H9 (cell line): ENCODE data around the gene NOS1AP. TPM values are rescaled to one million over a fixed set of nuclear protein-coding genes. Genes with fewer than 3 reads are reported as not detected.
A peak's percentile ranks its signal among the peaks of the same experiment; 100 is the strongest.

ENCODE experiments used
- DNase-seq: peaks from one replicate; pipeline ENCODE4 v3.0.0-alpha.2; 2017
- H2AFZ ChIP-seq: one replicate; pipeline ENCODE4 v1.6.1; 2013; ENCODE audit warnings: mild to moderate bottlenecking, low read length, control low read depth, moderate library complexity
- H2AK5ac ChIP-seq: 2 replicates; pipeline ENCODE4 v1.6.1; 2013; ENCODE audit warnings: low read length, control low read depth, mixed read lengths; ENCODE audit not compliant: insufficient read length
- H2BK120ac ChIP-seq: one replicate; pipeline ENCODE4 v1.6.1; 2013; ENCODE audit warnings: low read depth, mild to moderate bottlenecking, low read length, control low read depth, inconsistent platforms; ENCODE audit not compliant: poor library complexity, severe bottlenecking
- H2BK12ac ChIP-seq: 2 replicates; pipeline ENCODE4 v1.6.1; 2013; ENCODE audit warnings: low read length, control low read depth, mixed read lengths, low read depth; ENCODE audit not compliant: insufficient read length
- H2BK15ac ChIP-seq: 2 replicates; pipeline ENCODE4 v1.6.1; 2013; ENCODE audit warnings: low read depth, low read length, control low read depth
- H2BK20ac ChIP-seq: one replicate; pipeline ENCODE4 v1.6.1; 2013; ENCODE audit warnings: low read depth, mild to moderate bottlenecking, low read length, control low read depth, inconsistent platforms; ENCODE audit not compliant: poor library complexity, severe bottlenecking
- H2BK5ac ChIP-seq: 2 replicates; pipeline ENCODE4 v1.6.1; 2013; ENCODE audit warnings: low read length, control low read depth, mixed read lengths; ENCODE audit not compliant: insufficient read length
- H3K14ac ChIP-seq: 2 replicates; pipeline ENCODE4 v1.6.1; 2013; ENCODE audit warnings: low read length, control low read depth; ENCODE audit not compliant: insufficient read depth
- H3K18ac ChIP-seq: 2 replicates; pipeline ENCODE4 v1.6.1; 2013; ENCODE audit warnings: low read depth, mild to moderate bottlenecking, mixed read lengths, low read length, control low read depth; ENCODE audit not compliant: insufficient read length
- H3K23ac ChIP-seq: 2 replicates; pipeline ENCODE4 v1.6.1; 2013; ENCODE audit warnings: low read length, control low read depth, mixed read lengths, low read depth; ENCODE audit not compliant: insufficient read length
- H3K23me2 ChIP-seq: 2 replicates; pipeline ENCODE4 v1.6.1; 2013; ENCODE audit warnings: low read depth, mild to moderate bottlenecking, mixed read lengths, low read length, control low read depth; ENCODE audit not compliant: insufficient read length, poor library complexity, severe bottlenecking
- H3K27ac ChIP-seq: 2 replicates; pipeline ENCODE4 v1.5.1; 2013; ENCODE audit warnings: low read length, control low read depth, mixed read lengths, low read depth; ENCODE audit not compliant: insufficient read length
- H3K27me3 ChIP-seq: 2 replicates; pipeline ENCODE4 v1.6.1; 2013; ENCODE audit warnings: low read length, control low read depth, inconsistent platforms; ENCODE audit not compliant: insufficient read depth
- H3K4ac ChIP-seq: 2 replicates; pipeline ENCODE4 v1.6.1; 2013; ENCODE audit warnings: low read depth, mild to moderate bottlenecking, control low read depth, inconsistent platforms, low read length, moderate library complexity
- H3K4me1 ChIP-seq: 2 replicates; pipeline ENCODE4 v1.6.1; 2013; ENCODE audit warnings: low read length, control low read depth, inconsistent platforms; ENCODE audit not compliant: insufficient read depth
- H3K4me2 ChIP-seq: 2 replicates; pipeline ENCODE4 v1.6.1; 2013; ENCODE audit warnings: low read length, control low read depth, mixed read lengths; ENCODE audit not compliant: insufficient read length, insufficient read depth
- H3K56ac ChIP-seq: 2 replicates; pipeline ENCODE4 v1.6.1; 2013; ENCODE audit warnings: low read depth, mild to moderate bottlenecking, mixed read lengths, low read length, control low read depth; ENCODE audit not compliant: insufficient read length
- H3K79me1 ChIP-seq: 2 replicates; pipeline ENCODE4 v1.6.1; 2013; ENCODE audit warnings: low read depth, mild to moderate bottlenecking, moderate library complexity, low read length, control low read depth, inconsistent platforms; ENCODE audit not compliant: insufficient read depth, poor library complexity, severe bottlenecking
- H3K79me2 ChIP-seq: 2 replicates; pipeline ENCODE4 v1.6.1; 2013; ENCODE audit warnings: low read length, control low read depth, inconsistent platforms; ENCODE audit not compliant: insufficient read depth
- H3K9ac ChIP-seq: 2 replicates; pipeline ENCODE4 v1.6.1; 2013; ENCODE audit warnings: low read length, control low read depth, mixed read lengths; ENCODE audit not compliant: insufficient read length; ENCODE audit errors: extremely low read depth
- H3K9me3 ChIP-seq: one replicate; pipeline ENCODE4 v1.6.1; 2013; ENCODE audit warnings: low read depth, low read length, inconsistent platforms; ENCODE audit not compliant: control insufficient read depth
- H3T11ph ChIP-seq: one replicate; pipeline ENCODE4 v1.6.1; 2013; ENCODE audit warnings: mild to moderate bottlenecking, low read length, control low read depth, inconsistent platforms
- H4K20me1 ChIP-seq: one replicate; pipeline ENCODE4 v1.6.1; 2013; ENCODE audit not compliant: control insufficient read depth, insufficient read length, insufficient read depth
- H4K5ac ChIP-seq: 2 replicates; pipeline ENCODE4 v1.6.1; 2013; ENCODE audit warnings: low read depth, mild to moderate bottlenecking, mixed read lengths, low read length, control low read depth; ENCODE audit not compliant: insufficient read length
- H4K8ac ChIP-seq: replicated peaks from 2 replicates; pipeline ENCODE4 v1.6.1; 2013; ENCODE audit warnings: low read length, control low read depth, mixed read lengths, low read depth; ENCODE audit not compliant: insufficient read length
- H4K91ac ChIP-seq: 2 replicates; pipeline ENCODE4 v1.6.1; 2013; ENCODE audit warnings: low read depth, mild to moderate bottlenecking, moderate library complexity, mixed read lengths, low read length, control low read depth; ENCODE audit not compliant: insufficient read length
- H3K27ac Mint-ChIP-seq, 3 experiments: 2 replicates in 2 of 3; 3 replicates in 1 of 3; pipeline ENCODE4 v1.8.0; 2020 to 2021; ENCODE audit warnings: mixed read lengths in 3 of 3, mild to moderate bottlenecking in 1 of 3, moderate library complexity in 1 of 3
- H3K27me3 Mint-ChIP-seq: 2 replicates; pipeline ENCODE4 v1.8.0; 2021; ENCODE audit warnings: low read depth, mild to moderate bottlenecking, moderate library complexity, mixed read lengths
- H3K36me3 Mint-ChIP-seq, 3 experiments: 2 replicates in 2 of 3; 3 replicates in 1 of 3; pipeline ENCODE4 v1.8.0; 2020 to 2021; ENCODE audit warnings: low read depth in 3 of 3, mixed read lengths in 3 of 3; ENCODE audit not compliant: insufficient read depth in 1 of 3
- H3K4me1 Mint-ChIP-seq, 2 experiments: 2 replicates each; pipeline ENCODE4 v1.8.0; 2020; ENCODE audit warnings: mixed read lengths in 2 of 2
- H3K4me3 Mint-ChIP-seq, 2 experiments: 2 replicates in 1 of 2; 3 replicates in 1 of 2; pipeline ENCODE4 v1.8.0; 2020 to 2021; ENCODE audit warnings: mild to moderate bottlenecking in 2 of 2, mixed read lengths in 2 of 2, moderate library complexity in 1 of 2
- H3K9me3 Mint-ChIP-seq, 2 experiments: 2 replicates in 1 of 2; 3 replicates in 1 of 2; pipeline ENCODE4 v1.8.0; 2020; ENCODE audit warnings: mild to moderate bottlenecking in 2 of 2, mixed read lengths in 2 of 2, moderate library complexity in 1 of 2
- WGBS: extraction: QIAGEN DNeasy Blood & Tissue Kit; methylation state at CpG from one replicate; pipeline ENCODE4 v1.1.7; 2013; ENCODE audit warnings: missing lambda C conversion rate, low lambda C conversion rate, mixed read lengths; ENCODE audit not compliant: insufficient read length; ENCODE audit errors: extremely low coverage; 5-methylcytosine and 5-hydroxymethylcytosine counted together
- total RNA-seq: library from RNA; stranded (reverse); gene quantifications from 2 replicates; pipeline ENCODE4 v1.2.1, GENCODE V29; 2021
- TF ChIP-seq, protein P1 (sequence below): fragments of 200-600 bp; sonication (generic); conservative IDR thresholded peaks from 3 replicates; pipeline ENCODE4 v1.8.0; 2021; ENCODE audit warnings: antibody characterized with exemption, mild to moderate bottlenecking

Gene NOS1AP
- total RNA-seq, 1 experiment from 2014 or later: 8.4 TPM

GRCh38 chr1:162270016-162270770 is 200.7 kb downstream of the NOS1AP start:
- Histone ChIP-seq H3K79me1 (no peaks in the 10 kb centered on the region), H3T11ph (no peak overlapping the region), H2BK120ac (no peak overlapping the region), H3K14ac (no peak overlapping the region), H3K4me1 (no peaks in the 10 kb centered on the region), H2BK20ac (peak overlapping the region; percentile 26), H2BK12ac (no peak overlapping the region), H2BK15ac (no peak overlapping the region), H3K27me3 (no peaks in the 10 kb centered on the region), H3K4ac (no peak overlapping the region), H3K23ac (no peak overlapping the region), H3K9ac (no peak overlapping the region), H4K5ac (no peak overlapping the region), H3K56ac (no peak overlapping the region), H3K23me2 (no peaks in the 10 kb centered on the region), H4K91ac (no peak overlapping the region), H4K8ac (no peak overlapping the region), H3K4me2 (no peak overlapping the region), H2AK5ac (no peak overlapping the region), H3K18ac (no peak overlapping the region), H2AFZ (no peak overlapping the region), H4K20me1 (no peaks in the 10 kb centered on the region), H3K79me2 (no peaks in the 10 kb centered on the region), H2BK5ac (no peak overlapping the region), H3K27ac (no peak overlapping the region), H3K9me3 (no peaks in the 10 kb centered on the region)
- TF ChIP-seq, protein P1, sequence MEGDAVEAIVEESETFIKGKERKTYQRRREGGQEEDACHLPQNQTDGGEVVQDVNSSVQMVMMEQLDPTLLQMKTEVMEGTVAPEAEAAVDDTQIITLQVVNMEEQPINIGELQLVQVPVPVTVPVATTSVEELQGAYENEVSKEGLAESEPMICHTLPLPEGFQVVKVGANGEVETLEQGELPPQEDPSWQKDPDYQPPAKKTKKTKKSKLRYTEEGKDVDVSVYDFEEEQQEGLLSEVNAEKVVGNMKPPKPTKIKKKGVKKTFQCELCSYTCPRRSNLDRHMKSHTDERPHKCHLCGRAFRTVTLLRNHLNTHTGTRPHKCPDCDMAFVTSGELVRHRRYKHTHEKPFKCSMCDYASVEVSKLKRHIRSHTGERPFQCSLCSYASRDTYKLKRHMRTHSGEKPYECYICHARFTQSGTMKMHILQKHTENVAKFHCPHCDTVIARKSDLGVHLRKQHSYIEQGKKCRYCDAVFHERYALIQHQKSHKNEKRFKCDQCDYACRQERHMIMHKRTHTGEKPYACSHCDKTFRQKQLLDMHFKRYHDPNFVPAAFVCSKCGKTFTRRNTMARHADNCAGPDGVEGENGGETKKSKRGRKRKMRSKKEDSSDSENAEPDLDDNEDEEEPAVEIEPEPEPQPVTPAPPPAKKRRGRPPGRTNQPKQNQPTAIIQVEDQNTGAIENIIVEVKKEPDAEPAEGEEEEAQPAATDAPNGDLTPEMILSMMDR: no peak
- Mint-ChIP-seq H3K27me3 (no peaks in the 10 kb centered on the region), H3K27ac (peak overlapping the region in 1 of 3 experiments; percentile 55; a peak in 2 of 7 replicates), H3K36me3 (peaks cover 0 to 2% (median 0%) of the 10 kb centered on the region in 3 experiments; a peak in 1 of 7 replicates), H3K9me3 (no peaks in the 10 kb centered on the region), H3K4me3 (no peak overlapping the region), H3K4me1 (peaks cover 2 to 11% of the 10 kb centered on the region in 2 experiments; a peak in 3 of 4 replicates)
- no CpG with 5 or more reads among the region's 6 CpGs for whole genome bisulfite sequencing
- DNase-seq: no peak
